HepG2 (cell line): ENCODE measurements around the gene VILL. TPM values are rescaled to one million over a fixed set of nuclear protein-coding genes. Genes with fewer than 3 reads are reported as not detected.

Experiments used
- ATAC-seq: fragments of 200-7000 bp; cut with Tn5 transposase; 3 replicates; pipeline ENCODE4 v1.9.1; 2020; ENCODE audit warnings: mild to moderate bottlenecking, moderate library complexity
- BruUV-seq: library from RNA; stranded (reverse); fragments of 400-500 nt; replicated peaks from 2 replicates; lab custom pipeline; 2021; lab: Mats Ljungman, UMichigan
- CTCF ChIA-PET: fragments of 300-600 bp; formaldehyde crosslinking; extraction: SDS; loops from one replicate; lab custom pipeline; 2021; ENCODE audit warnings: low total read pairs, inconsistent platforms, low intra/inter-chr PET ratio; lab: Yijun Ruan, JAX
- POLR2A ChIA-PET: fragments of 350-600 bp; sonication (Branson Sonifier 250); formaldehyde crosslinking; loops from one replicate; lab custom pipeline; 2020; ENCODE audit warnings: antibody characterized with exemption, inconsistent platforms; lab: Yijun Ruan, JAX
- DNase-seq: peaks from one replicate; pipeline ENCODE4 v3.0.0-alpha.2; 2015; ENCODE audit warnings: low spot score
- FAIRE-seq: peaks from 3 replicates; lab custom pipeline; 2011; peaks lifted over from hg19 to GRCh38; lab: Jason Lieb, UNC
- H2AFZ ChIP-seq: one replicate; pipeline ENCODE4 v1.6.1; 2011; ENCODE audit warnings: low read length, inconsistent platforms
- H3K27ac ChIP-seq: fragments of 300-600 bp; 3 replicates; pipeline ENCODE4 v1.8.0; 2011; ENCODE audit warnings: mixed run types, mild to moderate bottlenecking, mixed read lengths, low read length, inconsistent platforms; ENCODE audit not compliant: insufficient read depth; ENCODE audit errors: extremely low read length
- H3K27me3 ChIP-seq, 2 experiments: fragments of 200-600 bp in 1 of 2; 2 replicates in 1 of 2; 3 replicates in 1 of 2; pipeline versions ENCODE4 v1.6.0 to v1.8.0; 2011; ENCODE audit warnings: low read length in 2 of 2, mild to moderate bottlenecking in 2 of 2, moderate library complexity in 2 of 2, inconsistent platforms in 1 of 2; ENCODE audit not compliant: insufficient read depth in 2 of 2, control insufficient read depth in 1 of 2
- H3K36me3 ChIP-seq, 2 experiments: fragments of 200-600 bp in 1 of 2; replicated peaks in 1 of 2; 2 replicates in 1 of 2; 3 replicates in 1 of 2; pipeline versions ENCODE4 v1.5.1 to v1.8.0; 2011; ENCODE audit warnings: low read length in 2 of 2, inconsistent platforms in 1 of 2; ENCODE audit not compliant: insufficient read depth in 2 of 2, control insufficient read depth in 1 of 2
- H3K4me1 ChIP-seq: 2 replicates; pipeline ENCODE4 v1.5.1; 2012; ENCODE audit warnings: low read length, inconsistent platforms; ENCODE audit not compliant: insufficient read depth
- H3K4me2 ChIP-seq: 2 replicates; pipeline ENCODE4 v1.6.0; 2011; ENCODE audit warnings: low read depth, low read length, inconsistent platforms
- H3K4me3 ChIP-seq, 3 experiments: fragments of 200-600 bp in 1 of 3; sonication (generic), shearing (Covaris generic) in 1 of 3; replicated peaks in 1 of 3; 2 replicates each; pipeline ENCODE4 v1.5.1; 2011 to 2016; ENCODE audit warnings: low read length in 3 of 3, inconsistent platforms in 2 of 3, low read depth in 2 of 3, mild to moderate bottlenecking in 2 of 3, control low read depth in 1 of 3, mixed read lengths in 1 of 3; ENCODE audit not compliant: insufficient read depth in 1 of 3
- H3K79me2 ChIP-seq: one replicate; pipeline ENCODE4 v1.6.1; 2011; ENCODE audit warnings: low read length, inconsistent platforms; ENCODE audit not compliant: insufficient read depth
- H3K9ac ChIP-seq: 2 replicates; pipeline ENCODE4 v1.6.0; 2011; ENCODE audit warnings: mild to moderate bottlenecking, low read depth, low read length, inconsistent platforms; ENCODE audit not compliant: insufficient read depth
- H3K9me3 ChIP-seq: 2 replicates; pipeline ENCODE4 v1.5.1; 2012; ENCODE audit warnings: mild to moderate bottlenecking, low read length
- H4K20me1 ChIP-seq: 2 replicates; pipeline ENCODE4 v1.6.0; 2011; ENCODE audit warnings: inconsistent platforms, mild to moderate bottlenecking, low read length, moderate library complexity; ENCODE audit not compliant: insufficient read depth
- ELF1 ChIP-seq: sonication (generic); formaldehyde crosslinking; IDR thresholded peaks from 2 replicates; pipeline ENCODE4 v1.4.0; 2020; ENCODE audit warnings: missing genetic modification reagents
- GABPA ChIP-seq, 2 experiments: IDR thresholded peaks; 2 replicates each; pipeline ENCODE4 v1.6.1; 2011 to 2016; ENCODE audit warnings: low read depth in 2 of 2, low read length in 1 of 2, missing biosample characterization in 1 of 2, missing genetic modification characterization in 1 of 2
- GABPB1 ChIP-seq: IDR thresholded peaks from 2 replicates; pipeline ENCODE4 v1.6.1; 2016; ENCODE audit warnings: mild to moderate bottlenecking, missing genetic modification reagents, moderate library complexity, missing compliant biosample characterization
- KDM5B ChIP-seq: sonication (generic); formaldehyde crosslinking; IDR thresholded peaks from 2 replicates; pipeline ENCODE4 v1.4.0; 2020; ENCODE audit warnings: missing genetic modification reagents, mild to moderate bottlenecking, borderline replicate concordance
- SMAD1 ChIP-seq: sonication (generic); formaldehyde crosslinking; IDR thresholded peaks from 2 replicates; pipeline ENCODE4 v1.4.0; 2020; ENCODE audit warnings: missing genetic modification reagents, low read depth, mild to moderate bottlenecking, borderline replicate concordance
- ZNF143 ChIP-seq: sonication (generic); formaldehyde crosslinking; IDR thresholded peaks from 2 replicates; pipeline ENCODE4 v1.4.0; 2020; ENCODE audit warnings: missing genetic modification reagents
- WGBS: methylation state at CpG from one replicate; pipeline ENCODE4 v1.1.6; 2017; ENCODE audit warnings: low lambda C conversion rate; 5-methylcytosine and 5-hydroxymethylcytosine counted together
- in situ Hi-C: cut with HindIII; loops from 2 replicates; pipeline ENCODE4 v1.10.0; 2017; ENCODE audit warnings: low pct_unique_long_range_greater_than_20kb; ENCODE audit not compliant: extremely low pct_ligation_motif_present
- intact Hi-C: fragments of 100-400 bp; cut with micrococcal nuclease; formaldehyde crosslinking; loops from one replicate; pipeline ENCODE4 v1.10.0; 2022; ENCODE audit not compliant: unreplicated experiment
- polyA plus RNA-seq, 8 experiments: library from polyadenylated mRNA; depleted of rRNA in 3 of 8; stranded (reverse) in 7 of 8; unstranded in 1 of 8; fragments of >200 nt; fragmentation: Illumina TruSeq in 4 of 8; extraction: Trizol in 4 of 8; gene quantifications; 2 replicates each; pipeline versions ENCODE4 v1.2.1 to v1.2.3, GENCODE V29; 2011 to 2016; ENCODE audit warnings: low read depth in 4 of 8, missing spikeins in 1 of 8, mixed read lengths in 1 of 8; ENCODE audit not compliant: insufficient read depth in 1 of 8
- total RNA-seq, 5 experiments: library from RNA; depleted of rRNA; stranded (reverse); fragments of >200 nt; fragmentation: Illumina TruSeq; extraction: Trizol; gene quantifications; 2 replicates each; pipeline ENCODE4 v1.2.3, GENCODE V29; 2016; ENCODE audit warnings: low read depth in 1 of 5
- TF ChIP-seq, protein P1 (sequence below): sonication (generic); formaldehyde crosslinking; IDR thresholded peaks from 2 replicates; pipeline ENCODE4 v1.4.0; 2020; ENCODE audit warnings: missing genetic modification reagents, mild to moderate bottlenecking, borderline replicate concordance
- TF ChIP-seq, protein P2 (sequence below): sonication (generic); formaldehyde crosslinking; IDR thresholded peaks from 2 replicates; pipeline ENCODE4 v1.4.0; 2020; ENCODE audit warnings: missing genetic modification reagents
- TF ChIP-seq, protein P3 (sequence below): sonication (generic); formaldehyde crosslinking; IDR thresholded peaks from 2 replicates; pipeline ENCODE4 v1.5.1; 2020; ENCODE audit warnings: mild to moderate bottlenecking, missing genetic modification reagents, moderate library complexity

The VILL gene
- total and polyA plus RNA-seq, 2 of the 13 experiments (the other 11 are each of a cell fraction or from before 2014, with no cell fraction given), result 3.2 to 5.3 TPM

DNA sequence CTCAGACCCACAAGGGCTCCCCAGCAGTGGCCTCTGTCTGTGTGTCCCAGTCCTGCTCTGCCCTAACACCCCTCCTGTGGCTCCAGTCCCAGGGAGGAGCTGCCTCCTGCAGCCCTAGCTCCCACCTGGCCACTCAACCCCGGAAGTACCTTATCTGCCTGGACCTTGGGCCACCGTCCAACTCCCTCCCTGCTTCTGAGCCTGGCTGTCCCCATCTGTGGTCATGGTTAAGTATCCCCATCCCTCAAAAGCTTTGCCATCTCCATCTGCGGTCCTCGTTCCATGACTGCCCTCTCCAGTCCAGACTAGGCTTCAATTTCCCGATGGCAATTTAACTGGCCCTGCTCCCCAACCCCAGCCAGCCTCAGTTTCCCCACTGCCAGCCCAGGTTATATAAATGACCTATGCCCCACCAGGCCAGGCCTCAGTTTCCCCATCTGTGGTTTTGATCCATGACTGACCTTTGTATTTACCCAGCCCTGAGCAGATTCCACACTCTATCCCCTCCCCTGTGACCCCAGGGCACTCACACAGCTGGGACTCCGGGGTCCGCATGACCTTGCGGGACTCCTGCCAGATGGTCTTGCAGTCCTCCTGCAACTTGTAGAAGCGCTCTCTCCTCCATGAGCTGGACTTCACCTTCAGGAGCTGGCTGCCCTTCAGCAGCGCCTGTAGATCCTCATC lies 29.2 kb downstream of the VILL start:
- TF ChIP-seq ZNF143 (CRISPR knock-in tag) (no peak), GABPB1 (0 out of 2 replicates have a peak, but pooled peaks have one; percentile 17), GABPA (IDR thresholded peaks at IDR 0.05; ENCODE audit: low read depth, low read length) (no peak), GABPA (CRISPR knock-in tag; IDR thresholded peaks at IDR 0.05; ENCODE audit: low read depth) (peak; percentile 37; the same call in 1 of the 2 replicates), ELF1 (CRISPR knock-in tag) (peak; percentile 52), KDM5B (CRISPR knock-in tag) (0 out of 2 replicates have a peak, but pooled peaks have one; percentile 29), SMAD1 (CRISPR knock-in tag) (no peak)
- TF ChIP-seq, protein P1, sequence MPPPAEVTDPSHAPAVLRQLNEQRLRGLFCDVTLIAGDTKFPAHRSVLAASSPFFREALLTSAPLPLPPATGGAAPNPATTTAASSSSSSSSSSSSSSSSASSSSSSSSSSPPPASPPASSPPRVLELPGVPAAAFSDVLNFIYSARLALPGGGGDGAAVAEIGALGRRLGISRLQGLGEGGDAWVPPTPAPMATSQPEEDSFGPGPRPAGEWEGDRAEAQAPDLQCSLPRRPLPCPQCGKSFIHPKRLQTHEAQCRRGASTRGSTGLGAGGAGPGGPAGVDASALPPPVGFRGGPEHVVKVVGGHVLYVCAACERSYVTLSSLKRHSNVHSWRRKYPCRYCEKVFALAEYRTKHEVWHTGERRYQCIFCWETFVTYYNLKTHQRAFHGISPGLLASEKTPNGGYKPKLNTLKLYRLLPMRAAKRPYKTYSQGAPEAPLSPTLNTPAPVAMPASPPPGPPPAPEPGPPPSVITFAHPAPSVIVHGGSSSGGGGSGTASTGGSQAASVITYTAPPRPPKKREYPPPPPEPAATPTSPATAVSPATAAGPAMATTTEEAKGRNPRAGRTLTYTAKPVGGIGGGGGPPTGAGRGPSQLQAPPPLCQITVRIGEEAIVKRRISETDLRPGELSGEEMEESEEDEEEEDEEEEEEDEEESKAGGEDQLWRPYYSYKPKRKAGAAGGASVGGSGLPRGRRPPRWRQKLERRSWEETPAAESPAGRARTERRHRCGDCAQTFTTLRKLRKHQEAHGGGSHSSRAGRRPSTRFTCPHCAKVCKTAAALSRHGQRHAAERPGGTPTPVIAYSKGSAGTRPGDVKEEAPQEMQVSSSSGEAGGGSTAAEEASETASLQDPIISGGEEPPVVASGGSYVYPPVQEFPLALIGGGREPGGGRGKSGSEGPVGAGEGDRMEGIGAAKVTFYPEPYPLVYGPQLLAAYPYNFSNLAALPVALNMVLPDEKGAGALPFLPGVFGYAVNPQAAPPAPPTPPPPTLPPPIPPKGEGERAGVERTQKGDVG (CRISPR knock-in tag), result no peak
- TF ChIP-seq, protein P2, sequence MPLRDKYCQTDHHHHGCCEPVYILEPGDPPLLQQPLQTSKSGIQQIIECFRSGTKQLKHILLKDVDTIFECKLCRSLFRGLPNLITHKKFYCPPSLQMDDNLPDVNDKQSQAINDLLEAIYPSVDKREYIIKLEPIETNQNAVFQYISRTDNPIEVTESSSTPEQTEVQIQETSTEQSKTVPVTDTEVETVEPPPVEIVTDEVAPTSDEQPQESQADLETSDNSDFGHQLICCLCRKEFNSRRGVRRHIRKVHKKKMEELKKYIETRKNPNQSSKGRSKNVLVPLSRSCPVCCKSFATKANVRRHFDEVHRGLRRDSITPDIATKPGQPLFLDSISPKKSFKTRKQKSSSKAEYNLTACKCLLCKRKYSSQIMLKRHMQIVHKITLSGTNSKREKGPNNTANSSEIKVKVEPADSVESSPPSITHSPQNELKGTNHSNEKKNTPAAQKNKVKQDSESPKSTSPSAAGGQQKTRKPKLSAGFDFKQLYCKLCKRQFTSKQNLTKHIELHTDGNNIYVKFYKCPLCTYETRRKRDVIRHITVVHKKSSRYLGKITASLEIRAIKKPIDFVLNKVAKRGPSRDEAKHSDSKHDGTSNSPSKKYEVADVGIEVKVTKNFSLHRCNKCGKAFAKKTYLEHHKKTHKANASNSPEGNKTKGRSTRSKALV (CRISPR knock-in tag), result no peak
- TF ChIP-seq, protein P3, sequence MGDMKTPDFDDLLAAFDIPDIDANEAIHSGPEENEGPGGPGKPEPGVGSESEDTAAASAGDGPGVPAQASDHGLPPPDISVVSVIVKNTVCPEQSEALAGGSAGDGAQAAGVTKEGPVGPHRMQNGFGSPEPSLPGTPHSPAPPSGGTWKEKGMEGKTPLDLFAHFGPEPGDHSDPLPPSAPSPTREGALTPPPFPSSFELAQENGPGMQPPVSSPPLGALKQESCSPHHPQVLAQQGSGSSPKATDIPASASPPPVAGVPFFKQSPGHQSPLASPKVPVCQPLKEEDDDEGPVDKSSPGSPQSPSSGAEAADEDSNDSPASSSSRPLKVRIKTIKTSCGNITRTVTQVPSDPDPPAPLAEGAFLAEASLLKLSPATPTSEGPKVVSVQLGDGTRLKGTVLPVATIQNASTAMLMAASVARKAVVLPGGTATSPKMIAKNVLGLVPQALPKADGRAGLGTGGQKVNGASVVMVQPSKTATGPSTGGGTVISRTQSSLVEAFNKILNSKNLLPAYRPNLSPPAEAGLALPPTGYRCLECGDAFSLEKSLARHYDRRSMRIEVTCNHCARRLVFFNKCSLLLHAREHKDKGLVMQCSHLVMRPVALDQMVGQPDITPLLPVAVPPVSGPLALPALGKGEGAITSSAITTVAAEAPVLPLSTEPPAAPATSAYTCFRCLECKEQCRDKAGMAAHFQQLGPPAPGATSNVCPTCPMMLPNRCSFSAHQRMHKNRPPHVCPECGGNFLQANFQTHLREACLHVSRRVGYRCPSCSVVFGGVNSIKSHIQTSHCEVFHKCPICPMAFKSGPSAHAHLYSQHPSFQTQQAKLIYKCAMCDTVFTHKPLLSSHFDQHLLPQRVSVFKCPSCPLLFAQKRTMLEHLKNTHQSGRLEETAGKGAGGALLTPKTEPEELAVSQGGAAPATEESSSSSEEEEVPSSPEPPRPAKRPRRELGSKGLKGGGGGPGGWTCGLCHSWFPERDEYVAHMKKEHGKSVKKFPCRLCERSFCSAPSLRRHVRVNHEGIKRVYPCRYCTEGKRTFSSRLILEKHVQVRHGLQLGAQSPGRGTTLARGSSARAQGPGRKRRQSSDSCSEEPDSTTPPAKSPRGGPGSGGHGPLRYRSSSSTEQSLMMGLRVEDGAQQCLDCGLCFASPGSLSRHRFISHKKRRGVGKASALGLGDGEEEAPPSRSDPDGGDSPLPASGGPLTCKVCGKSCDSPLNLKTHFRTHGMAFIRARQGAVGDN (CRISPR knock-in tag), result peak; percentile 48
- no peaks in the 10 kb centered on the region for H3K27me3 ChIP-seq
- FAIRE-seq (no peak), DNase-seq (no peak), ATAC-seq (no peak)
- H4K20me1 ChIP-seq, result no peaks in the 10 kb centered on the region
- CTCF ChIA-PET, result no interaction called here
- H3K27ac ChIP-seq, result no peak overlapping the region
- in situ Hi-C loops, result no loop called here
- H3K4me1 ChIP-seq, result peaks cover 75% of the 10 kb centered on the region
- H3K4me3 ChIP-seq, result no peak overlapping the region
- 81% methylated on average over 10 of the region's 10 CpGs for WGBS
- H2AFZ ChIP-seq, result no peak overlapping the region
- H3K36me3 ChIP-seq, result peaks cover 5 to 11% of the 10 kb centered on the region in 2 experiments; a peak in 3 of 5 replicates
- H3K4me2 ChIP-seq, result no peak overlapping the region
- H3K9me3 ChIP-seq, result no peaks in the 10 kb centered on the region
- no peak overlapping the region for H3K9ac ChIP-seq
- intact Hi-C loops, result no loop called here
- BruUV-seq, result no TSS peak
- no peaks in the 10 kb centered on the region for H3K79me2 ChIP-seq
- POLR2A ChIA-PET, result interaction anchor here (0.7 kb wide), 1 partner anchor 16 kb away, joined by 4 read pairs; no protein-coding TSS in a partner anchor
